Measurements from ENCODE around the gene ZNF326.

- no peak for TF ChIP-seq CTCF (IDR thresholded peaks at IDR 0.05)
- no peak for TF ChIP-seq POLR2A (IDR thresholded peaks at IDR 0.05)
Observed at GRCh38 chr1:89993541-89993940, 1.4 kb upstream of the ZNF326 start.
